H1 (cell line): ENCODE results near the gene OGFOD2. TPM values are rescaled to one million over a fixed set of nuclear protein-coding genes. Genes with fewer than 3 reads are reported as not detected.

ENCODE experiments used
- CTCF ChIA-PET: fragments of 300-600 bp; sonication (Branson Sonifier 250); formaldehyde crosslinking; loops from one replicate; lab custom pipeline; 2021; ENCODE audit not compliant: partially characterized antibody; lab: Charles Lee
- POLR2A ChIA-PET: fragments of 300-600 bp; sonication (Branson Sonifier 250); formaldehyde crosslinking; loops from one replicate; lab custom pipeline; 2021; ENCODE audit warnings: inconsistent platforms; ENCODE audit not compliant: partially characterized antibody; lab: Charles Lee
- DNase-seq, 2 experiments: peaks; one replicate each; pipeline versions ENCODE4 v3.0.0 to v3.0.0-alpha.2; 2010 to 2022; ENCODE audit warnings: low spot score in 2 of 2, low read depth in 1 of 2, mixed read lengths in 1 of 2
- FAIRE-seq: peaks from 2 replicates; lab custom pipeline; 2011; peaks lifted over from hg19 to GRCh38; lab: Jason Lieb, UNC
- H2AFZ ChIP-seq: 2 replicates; pipeline ENCODE4 v1.8.1; 2012; ENCODE audit warnings: low read length, inconsistent platforms
- H2AK5ac ChIP-seq: 2 replicates; pipeline ENCODE4 v1.6.1; 2013; ENCODE audit warnings: low read depth, low read length
- H2BK120ac ChIP-seq: replicated peaks from 2 replicates; pipeline ENCODE3; 2013; ENCODE audit warnings: low read depth, low read length, inconsistent platforms
- H2BK12ac ChIP-seq: 2 replicates; pipeline ENCODE4 v1.6.1; 2013; ENCODE audit warnings: low read depth, low read length
- H2BK15ac ChIP-seq: 2 replicates; pipeline ENCODE4 v1.6.1; 2013; ENCODE audit warnings: low read length
- H2BK20ac ChIP-seq: 2 replicates; pipeline ENCODE4 v1.6.1; 2013; ENCODE audit warnings: low read length
- H2BK5ac ChIP-seq: 2 replicates; pipeline ENCODE4 v1.6.1; 2013; ENCODE audit warnings: low read depth, low read length
- H3K14ac ChIP-seq: 2 replicates; pipeline ENCODE4 v1.6.1; 2013; ENCODE audit warnings: inconsistent platforms; ENCODE audit not compliant: insufficient read length
- H3K18ac ChIP-seq: 2 replicates; pipeline ENCODE4 v1.6.1; 2013; ENCODE audit warnings: low read length; ENCODE audit errors: extremely low read depth
- H3K23ac ChIP-seq: 2 replicates; pipeline ENCODE4 v1.6.1; 2013; ENCODE audit warnings: inconsistent platforms; ENCODE audit not compliant: insufficient read length
- H3K23me2 ChIP-seq: 2 replicates; pipeline ENCODE4 v1.6.1; 2013; ENCODE audit warnings: low read depth, low read length
- H3K27ac ChIP-seq: 2 replicates; pipeline ENCODE4 v1.6.1; 2011; ENCODE audit warnings: low read depth, low read length, inconsistent platforms
- H3K27me3 ChIP-seq, 4 experiments: replicated peaks in 1 of 4; 1 replicate in 1 of 4; 2 replicates in 3 of 4; pipeline versions ENCODE4 v1.6.1 to v1.8.1; 2011 to 2013; ENCODE audit warnings: low read length in 3 of 4, mild to moderate bottlenecking in 3 of 4, inconsistent platforms in 2 of 4, mixed read lengths in 2 of 4, moderate library complexity in 1 of 4; ENCODE audit not compliant: control insufficient read depth in 3 of 4, insufficient read depth in 3 of 4; ENCODE audit errors: extremely low read depth in 1 of 4
- H3K36me3 ChIP-seq, 4 experiments: 2 replicates each; pipeline versions ENCODE4 v1.6.1 to v1.8.1; 2011 to 2013; ENCODE audit warnings: mild to moderate bottlenecking in 4 of 4, low read length in 3 of 4, moderate library complexity in 2 of 4, control low read depth in 1 of 4, inconsistent platforms in 1 of 4; ENCODE audit not compliant: insufficient read depth in 4 of 4, control insufficient read depth in 2 of 4
- H3K4ac ChIP-seq: replicated peaks from 2 replicates; pipeline ENCODE3; 2013; ENCODE audit warnings: low read length, low read depth, mixed read lengths, inconsistent platforms; ENCODE audit not compliant: insufficient read length
- H3K4me1 ChIP-seq, 4 experiments: replicated peaks in 1 of 4; 1 replicate in 1 of 4; 2 replicates in 3 of 4; pipeline versions ENCODE4 v1.6.1 to v1.8.1; 2011 to 2013; ENCODE audit warnings: low read length in 3 of 4, inconsistent platforms in 2 of 4, mixed read lengths in 1 of 4; ENCODE audit not compliant: insufficient read depth in 4 of 4, control insufficient read depth in 3 of 4
- H3K4me2 ChIP-seq, 2 experiments: 2 replicates each; pipeline versions ENCODE4 v1.6.1 to v1.8.1; 2011 to 2013; ENCODE audit warnings: low read depth in 2 of 2, low read length in 2 of 2, control low read depth in 1 of 2, inconsistent platforms in 1 of 2, mild to moderate bottlenecking in 1 of 2; ENCODE audit not compliant: insufficient read depth in 1 of 2
- H3K4me3 ChIP-seq, 4 experiments: fragments of 200-600, 300-600 bp in 1 of 4; sonication (generic), shearing (Covaris generic), sonication (Bioruptor Twin) in 1 of 4; 2 replicates each; pipeline versions ENCODE4 v1.5.1 to v1.8.1; 2011 to 2016; ENCODE audit warnings: low read length in 4 of 4, low read depth in 3 of 4, control low read depth in 2 of 4, inconsistent platforms in 2 of 4, mild to moderate bottlenecking in 2 of 4, mixed read lengths in 1 of 4, moderate library complexity in 1 of 4; ENCODE audit not compliant: insufficient read depth in 2 of 4; ENCODE audit errors: extremely low read depth in 1 of 4
- H3K56ac ChIP-seq: replicated peaks from 2 replicates; pipeline ENCODE3; 2013; ENCODE audit warnings: low read depth, mild to moderate bottlenecking, mixed read lengths, low read length, inconsistent platforms; ENCODE audit not compliant: insufficient read length
- H3K79me1 ChIP-seq: 2 replicates; pipeline ENCODE4 v1.6.1; 2013; ENCODE audit warnings: low read depth, low read length, control low read depth
- H3K79me2 ChIP-seq, 2 experiments: 2 replicates each; pipeline versions ENCODE4 v1.6.1 to v1.8.1; 2012 to 2013; ENCODE audit warnings: low read length in 2 of 2, mild to moderate bottlenecking in 2 of 2, inconsistent platforms in 1 of 2; ENCODE audit not compliant: insufficient read depth in 2 of 2, control insufficient read depth in 1 of 2
- H3K9ac ChIP-seq, 4 experiments: replicated peaks in 1 of 4; 1 replicate in 1 of 4; 2 replicates in 3 of 4; pipeline versions ENCODE4 v1.6.1 to v1.8.1; 2011 to 2013; ENCODE audit warnings: low read depth in 3 of 4, low read length in 3 of 4, control low read depth in 2 of 4, mild to moderate bottlenecking in 2 of 4, moderate library complexity in 2 of 4, inconsistent platforms in 1 of 4; ENCODE audit errors: extremely low read depth in 1 of 4
- H3K9me3 ChIP-seq, 2 experiments: 2 replicates each; pipeline versions ENCODE4 v1.6.1 to v1.8.1; 2012 to 2013; ENCODE audit warnings: mild to moderate bottlenecking in 2 of 2, moderate library complexity in 2 of 2, control low read depth in 1 of 2, inconsistent platforms in 1 of 2, low read depth in 1 of 2, low read length in 1 of 2, mixed read lengths in 1 of 2; ENCODE audit not compliant: insufficient read depth in 2 of 2
- H4K20me1 ChIP-seq, 2 experiments: replicated peaks in 1 of 2; 2 replicates each; pipeline versions ENCODE3 to v1.8.1; 2011 to 2013; ENCODE audit warnings: inconsistent platforms in 2 of 2, low read length in 2 of 2, mild to moderate bottlenecking in 1 of 2; ENCODE audit not compliant: insufficient read depth in 2 of 2, control insufficient read depth in 1 of 2
- H4K5ac ChIP-seq: 2 replicates; pipeline ENCODE4 v1.6.1; 2013; ENCODE audit warnings: low read length, low read depth, mixed read lengths, inconsistent platforms; ENCODE audit not compliant: insufficient read length
- H4K8ac ChIP-seq: 2 replicates; pipeline ENCODE4 v1.8.0; 2013; ENCODE audit warnings: mild to moderate bottlenecking, moderate library complexity, low read length, inconsistent platforms; ENCODE audit not compliant: insufficient read depth; ENCODE audit errors: extremely low read depth
- H4K91ac ChIP-seq: replicated peaks from 2 replicates; pipeline ENCODE3; 2013; ENCODE audit warnings: low read length, mixed read lengths, inconsistent platforms; ENCODE audit not compliant: insufficient read length
- CTBP2 ChIP-seq: IDR thresholded peaks from 2 replicates; pipeline ENCODE4 v1.7.0; 2011; ENCODE audit warnings: borderline replicate concordance, mild to moderate bottlenecking, moderate library complexity, mixed read lengths, low read length; ENCODE audit not compliant: insufficient read depth, insufficient read length
- EP300 ChIP-seq, 2 experiments: IDR thresholded peaks; 1 replicate in 1 of 2; 2 replicates in 1 of 2; pipeline ENCODE4 v1.6.1; 2011 to 2012; ENCODE audit warnings: low read depth in 2 of 2, low read length in 2 of 2, mild to moderate bottlenecking in 2 of 2, borderline replicate concordance in 1 of 2, inconsistent platforms in 1 of 2, moderate library complexity in 1 of 2
- FOSL1 ChIP-seq: IDR thresholded peaks from 2 replicates; pipeline ENCODE4 v1.6.1; 2011; ENCODE audit warnings: mild to moderate bottlenecking, low read depth, low read length, moderate library complexity; ENCODE audit not compliant: insufficient read depth
- JUND ChIP-seq: IDR thresholded peaks from 2 replicates; pipeline ENCODE4 v1.6.1; 2011; ENCODE audit warnings: mild to moderate bottlenecking, improper control_type of control experiment, low read length
- KDM4A ChIP-seq: IDR thresholded peaks from one replicate; pipeline ENCODE4 v1.7.1; 2012; ENCODE audit warnings: low read depth, mild to moderate bottlenecking, moderate library complexity, low read length, inconsistent platforms; ENCODE audit not compliant: severe bottlenecking
- NRF1 ChIP-seq: IDR thresholded peaks from 2 replicates; pipeline ENCODE4 v1.6.1; 2011; ENCODE audit warnings: mild to moderate bottlenecking, low read depth, low read length, improper control_type of control experiment
- POLR2AphosphoS5 ChIP-seq: IDR thresholded peaks from 2 replicates; pipeline ENCODE4 v1.6.1; 2011; ENCODE audit warnings: low read depth, low read length
- TAF1 ChIP-seq: IDR thresholded peaks from 2 replicates; pipeline ENCODE4 v1.6.1; 2011; ENCODE audit warnings: mild to moderate bottlenecking, low read depth, low read length
- WGBS, 2 experiments: shearing (Covaris generic) in 1 of 2; methylation state at CpG; one replicate each; pipeline versions ENCODE4 v1.1.6 to v1.1.7; 2013 to 2015; ENCODE audit warnings: low lambda C conversion rate in 2 of 2, mixed read lengths in 2 of 2, inconsistent platforms in 1 of 2, low coverage in 1 of 2, missing lambda C conversion rate in 1 of 2; ENCODE audit not compliant: insufficient replicate concordance in 2 of 2, insufficient coverage in 1 of 2, insufficient read length in 1 of 2; ENCODE audit errors: extremely low coverage in 1 of 2, missing lambda C conversion rate in 1 of 2; 5-methylcytosine and 5-hydroxymethylcytosine counted together
- polyA plus RNA-seq, 7 experiments: library from polyadenylated mRNA; depleted of rRNA in 3 of 7; stranded (reverse) in 5 of 7; unstranded in 2 of 7; fragments of >200 nt in 5 of 7; fragments of 200-250 nt in 2 of 7; gene quantifications; 1 replicate in 5 of 7; 2 replicates in 1 of 7; 4 replicates in 1 of 7; pipeline versions ENCODE4 v1.2.1 to v1.2.3, GENCODE V29; 2011 to 2013; ENCODE audit warnings: missing spikeins in 2 of 7, mixed read lengths in 2 of 7
- total RNA-seq: library from RNA; stranded (reverse); fragmentation: NEBNext Ultra II Directional; extraction: Animal tissue kit (Norgen Biotek cat#: 25700); gene quantifications from 2 replicates; pipeline ENCODE4 v1.2.1, GENCODE V29; 2021

OGFOD2 gene
- total and polyA plus RNA-seq, 2 of the 8 experiments (the other 6 are each of a cell fraction or from before 2014, with no cell fraction given), result 17.3 to 20.3 TPM

GRCh38 chr12:122951406-122951805 lies 23.6 kb upstream of the OGFOD2 start:
- H3K18ac ChIP-seq, result no peak overlapping the region
- FAIRE-seq (no peak), DNase-seq (no peak)
- ChIA-PET CTCF (interaction anchor here (1.2 to 21.5 kb wide), 6 partner anchors 54 to 287 kb away, joined by 3 to 473 read pairs (median 6); no protein-coding TSS in a partner anchor), POLR2A (no interaction called here)
- no peak overlapping the region for H2AFZ ChIP-seq
- H3K4me1 ChIP-seq, result no peaks in the 10 kb centered on the region
- WGBS, 2 experiments, result 85% methylated on average over 9 of the region's 9 CpGs; no CpG with 5 or more reads in 1 of the 2 experiments
- no peak overlapping the region for H2BK120ac ChIP-seq
- H2BK12ac ChIP-seq, result no peak overlapping the region
- H4K20me1 ChIP-seq, result peaks cover 3 to 10% of the 10 kb centered on the region in 2 experiments
- H3K27ac ChIP-seq, result no peak overlapping the region
- no peak overlapping the region; the same call in 1 of the 2 replicates for H4K8ac ChIP-seq
- no peak overlapping the region for H3K4ac ChIP-seq
- no peak overlapping the region for H3K9ac ChIP-seq
- H3K9me3 ChIP-seq, result no peaks in the 10 kb centered on the region
- H3K14ac ChIP-seq, result no peak overlapping the region
- H2BK5ac ChIP-seq, result no peak overlapping the region
- no peaks in the 10 kb centered on the region for H3K79me1 ChIP-seq
- no peak overlapping the region for H3K23ac ChIP-seq
- no peaks in the 10 kb centered on the region for H3K36me3 ChIP-seq
- H3K79me2 ChIP-seq, result no peaks in the 10 kb centered on the region
- H3K4me3 ChIP-seq, result no peak overlapping the region
- H4K5ac ChIP-seq, result no peak overlapping the region
- H2BK20ac ChIP-seq, result no peak overlapping the region
- H3K4me2 ChIP-seq, result no peak overlapping the region
- H4K91ac ChIP-seq, result no peak overlapping the region
- no peak overlapping the region for H3K56ac ChIP-seq
- no peaks in the 10 kb centered on the region for H3K23me2 ChIP-seq
- no peak for TF ChIP-seq NRF1
- TF ChIP-seq KDM4A, result no peak
- TF ChIP-seq POLR2AphosphoS5, result no peak
- TF ChIP-seq EP300 (IDR thresholded peaks at IDR 0.05; ENCODE audit: borderline replicate concordance in 1 of 2, low read depth in 2 of 2, low read length in 2 of 2), result no peak
- TF ChIP-seq JUND, result no peak
- TF ChIP-seq CTBP2, result no peak
- no peak for TF ChIP-seq TAF1
- no peak for TF ChIP-seq FOSL1
- H2AK5ac ChIP-seq, result no peak overlapping the region
- H2BK15ac ChIP-seq, result no peak overlapping the region
- no peaks in the 10 kb centered on the region for H3K27me3 ChIP-seq
